Colon (tissue), 2 donors: ENCODE data around the gene C11orf68.
"Not testable (repeated sequence)": the region's sequence is repeated elsewhere in the genome, so short reads cannot be mapped to it uniquely, and the experiment has no call there.

Experiments
- FAIRE-seq: peaks from 2 replicates; lab custom pipeline; 2012; peaks lifted over from hg19 to GRCh38; lab: Jason Lieb, UNC
- donor health status: control.
- donor health status: control.

The C11orf68 gene

DNA sequence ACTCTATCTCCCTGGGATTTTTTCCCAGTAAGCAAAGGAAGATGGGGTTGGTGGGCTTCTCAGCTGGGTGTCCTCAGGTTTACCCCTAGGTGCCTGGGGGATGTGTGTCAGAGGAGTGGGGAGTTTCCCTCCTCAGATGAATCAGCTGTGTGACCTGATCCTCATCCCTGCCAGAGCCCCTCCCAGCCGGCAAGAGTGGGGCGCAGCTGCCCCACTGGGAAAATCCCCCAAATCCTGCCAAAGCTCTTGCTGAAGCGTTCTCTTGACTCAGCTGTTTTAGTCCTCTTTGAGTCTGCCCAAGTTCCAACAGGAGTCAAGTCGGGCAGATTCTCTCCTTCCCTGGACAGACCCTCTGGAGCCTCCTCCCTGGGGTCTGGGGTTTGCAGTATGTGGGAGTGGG lies 6.0 kb downstream of the C11orf68 start:
- no peak for FAIRE-seq

- no peak for FAIRE-seq
Measured at GRCh38 chr11:65911682-65912568, 6.9 kb downstream of the C11orf68 start.

DNA sequence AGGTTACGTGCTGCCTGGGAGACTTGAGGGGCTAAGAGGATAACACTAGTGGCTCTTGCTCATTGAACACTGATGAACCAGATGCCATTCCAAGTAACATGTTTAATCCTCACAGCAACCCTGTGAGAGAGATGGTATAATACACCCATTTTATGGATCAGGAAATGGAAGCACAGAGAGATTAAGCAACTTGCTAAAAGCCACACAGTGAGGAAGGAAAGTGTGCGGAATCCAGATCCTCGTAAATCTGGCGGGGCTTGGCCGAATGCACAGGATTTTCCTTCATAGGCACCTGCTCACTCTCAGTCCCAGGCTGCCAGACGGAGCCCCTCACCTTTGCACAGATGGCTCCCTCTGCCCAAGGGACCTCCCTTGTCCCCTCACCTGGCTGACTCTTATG lies 11.0 kb downstream of the C11orf68 start:
- no peak for FAIRE-seq

DNA sequence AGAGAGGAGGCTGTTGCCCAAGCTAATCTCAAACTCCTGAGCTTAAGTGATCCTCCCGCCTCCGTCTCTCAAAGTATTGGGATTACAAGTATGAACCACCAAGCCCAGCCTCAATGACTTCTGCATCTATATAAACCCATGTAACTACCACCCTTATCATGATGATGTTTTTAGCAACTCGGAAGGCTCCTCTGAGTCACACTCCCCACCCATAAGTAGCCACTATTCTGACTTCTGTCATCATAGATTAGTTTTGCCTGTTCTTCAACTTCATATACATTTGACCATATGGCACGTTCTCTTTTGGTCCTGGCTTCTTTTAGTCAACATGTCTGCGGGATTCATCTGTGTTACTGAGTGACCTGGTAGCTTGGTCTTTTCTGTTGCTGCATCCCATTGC lies 12.3 kb downstream of the C11orf68 start:
- FAIRE-seq, result no peak

- FAIRE-seq, result no peak
Measured at GRCh38 chr11:65903715-65904114, 15.1 kb downstream of the C11orf68 start.

DNA sequence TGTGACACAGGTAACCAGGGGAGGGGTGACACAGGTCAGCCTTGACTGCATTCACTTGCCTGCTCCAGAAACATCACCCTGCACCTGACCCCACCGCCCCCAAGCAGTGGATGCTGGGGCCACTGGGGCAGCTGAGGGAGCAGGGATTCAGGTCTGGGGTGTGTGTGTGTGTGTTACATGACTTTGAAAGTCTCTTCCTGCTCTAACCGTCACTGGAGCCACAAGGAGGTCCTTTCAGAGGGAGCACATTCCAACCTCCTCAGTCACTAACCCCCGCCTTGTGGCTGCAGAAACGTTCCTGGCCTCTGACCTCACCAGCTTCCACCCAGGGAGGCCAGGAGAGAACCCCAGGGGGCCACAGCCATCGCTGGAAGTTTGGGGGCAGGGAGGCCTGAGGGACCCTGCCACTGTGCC lies 15.8 kb downstream of the C11orf68 start:
- FAIRE-seq, result no peak

DNA sequence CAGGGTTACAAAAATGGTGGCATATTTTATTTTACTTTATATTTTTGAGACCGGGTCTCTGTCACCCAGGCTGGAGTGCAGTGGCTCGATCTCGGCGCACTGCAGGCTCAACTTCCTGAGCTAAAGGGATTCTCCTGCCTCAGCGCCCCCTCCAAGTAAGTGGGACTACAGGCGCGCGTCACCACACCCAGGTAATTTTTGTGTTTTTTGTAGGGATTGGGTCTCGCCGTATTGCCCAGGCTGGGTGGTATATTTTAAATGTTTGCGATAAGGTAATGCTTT lies 18.0 kb downstream of the C11orf68 start:
- FAIRE-seq, result no peak

DNA sequence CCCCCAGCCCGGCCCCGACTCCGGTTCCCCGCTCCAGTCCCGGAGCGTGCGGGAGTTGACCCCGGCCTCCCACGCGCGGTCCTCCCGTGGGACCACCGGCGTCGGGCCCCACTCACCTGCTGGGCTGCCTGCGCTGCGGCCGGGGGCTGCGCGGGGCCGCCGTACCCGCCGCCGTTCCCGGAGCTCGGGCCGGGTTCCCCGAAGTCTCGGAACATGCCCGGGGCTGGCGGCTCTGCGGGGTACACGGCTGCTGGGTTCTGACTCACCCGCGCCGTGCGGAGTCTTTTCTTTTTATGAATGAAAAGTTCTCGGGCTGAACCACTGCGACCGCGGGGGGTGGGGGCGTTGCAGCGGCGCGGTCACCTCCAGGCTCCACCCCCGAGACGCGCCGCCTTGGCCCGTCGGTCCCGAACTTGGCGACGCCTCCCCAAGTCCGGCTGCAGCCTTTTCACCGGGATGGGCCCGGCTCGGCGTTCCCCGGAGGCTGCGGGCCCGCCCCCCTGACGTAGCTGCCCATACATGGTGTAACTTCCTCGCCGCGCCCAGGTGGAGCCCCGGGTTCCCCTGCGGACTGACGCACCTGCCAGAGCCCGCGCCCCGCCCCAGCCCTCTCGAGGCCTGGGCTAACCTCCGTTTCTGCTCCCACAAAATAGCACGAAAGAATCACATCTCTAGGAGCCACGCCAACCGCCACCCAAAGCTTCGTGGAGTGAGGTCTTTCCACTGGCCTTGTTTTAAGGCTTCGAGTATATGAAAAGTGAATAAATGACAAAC lies 18.6 kb downstream of the C11orf68 start, which contains the start of gene FOSL1:
FOSL1 (minus strand) TSS at position 264 of the 774 bp plus-strand sequence; CDS start at position 215, 49 bp downstream.
- no peak for FAIRE-seq

DNA sequence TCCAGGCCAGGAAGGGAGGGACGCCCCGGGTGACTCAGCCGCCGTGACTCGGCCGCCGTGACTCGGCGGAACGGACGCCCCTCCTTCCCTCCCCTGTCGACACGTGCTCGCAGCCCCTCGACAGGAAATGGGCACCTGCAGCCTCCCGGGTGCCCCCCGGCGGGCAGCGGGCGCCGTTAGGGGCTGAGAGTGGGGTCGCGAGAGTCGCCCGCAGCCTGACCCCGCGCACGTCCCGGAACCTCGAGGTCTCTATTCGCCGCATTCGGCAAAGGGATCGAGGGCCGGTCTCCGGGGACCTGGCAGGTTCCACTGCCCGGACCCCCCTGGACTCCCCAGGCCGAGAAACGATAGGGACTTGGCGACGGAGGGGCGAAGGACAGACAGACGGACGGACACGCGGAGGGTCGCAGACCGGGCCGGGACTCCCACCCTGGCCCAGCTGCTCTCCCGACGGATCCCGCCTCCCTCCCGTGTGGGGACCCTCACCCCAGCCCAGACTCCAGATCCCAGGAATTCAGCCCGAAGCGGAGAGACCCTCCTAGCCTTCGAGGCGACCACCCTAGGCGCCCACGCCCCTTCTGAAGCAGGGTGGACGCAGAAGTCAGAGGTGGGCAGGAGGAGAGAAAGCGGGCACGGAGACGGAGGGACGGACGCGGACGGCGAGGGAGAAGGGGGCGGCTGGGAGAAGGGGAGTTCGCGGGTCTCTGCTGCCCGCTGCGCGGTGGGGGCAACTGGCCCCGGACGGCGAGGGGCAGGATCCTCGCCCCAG lies 19.3 kb downstream of the C11orf68 start:
- no peak for FAIRE-seq

DNA sequence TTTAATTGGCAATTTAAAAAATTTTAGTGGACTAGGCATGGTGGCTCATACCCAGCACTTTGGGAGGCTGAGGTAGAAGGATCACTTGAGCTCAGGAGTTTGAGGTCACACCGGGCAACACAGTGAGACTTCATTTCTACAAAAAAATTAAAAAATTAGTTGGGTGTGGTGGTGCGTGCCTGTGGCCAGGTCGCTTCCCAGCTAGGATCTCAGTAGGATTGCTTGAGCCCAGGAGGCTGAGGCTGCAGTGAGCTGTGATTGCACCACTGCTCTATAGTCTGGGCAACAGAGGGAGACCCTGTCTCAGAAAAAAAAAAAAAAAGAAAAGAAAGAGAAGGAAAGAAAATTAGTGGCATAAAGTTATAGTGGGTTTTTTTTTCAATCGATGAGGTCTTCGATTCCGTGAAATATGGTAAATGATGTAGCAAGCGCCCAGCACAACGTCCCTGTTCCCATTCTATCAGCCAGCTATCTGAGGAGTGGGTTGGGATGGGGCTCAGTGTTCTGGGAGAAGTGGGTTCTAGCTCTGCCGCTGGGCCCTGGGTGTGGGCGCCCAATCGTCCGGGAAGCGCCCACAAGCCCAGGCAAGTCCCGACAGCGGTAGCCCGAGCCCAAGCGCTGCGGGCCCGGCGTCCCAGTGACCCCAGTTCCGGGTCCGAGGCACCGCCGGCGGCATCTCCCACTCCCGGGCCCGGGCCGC lies 20.1 kb downstream of the C11orf68 start:
- FAIRE-seq, result no peak

- FAIRE-seq, result no peak
Measured at GRCh38 chr11:65897020-65897471, 21.8 kb downstream of the C11orf68 start.

DNA sequence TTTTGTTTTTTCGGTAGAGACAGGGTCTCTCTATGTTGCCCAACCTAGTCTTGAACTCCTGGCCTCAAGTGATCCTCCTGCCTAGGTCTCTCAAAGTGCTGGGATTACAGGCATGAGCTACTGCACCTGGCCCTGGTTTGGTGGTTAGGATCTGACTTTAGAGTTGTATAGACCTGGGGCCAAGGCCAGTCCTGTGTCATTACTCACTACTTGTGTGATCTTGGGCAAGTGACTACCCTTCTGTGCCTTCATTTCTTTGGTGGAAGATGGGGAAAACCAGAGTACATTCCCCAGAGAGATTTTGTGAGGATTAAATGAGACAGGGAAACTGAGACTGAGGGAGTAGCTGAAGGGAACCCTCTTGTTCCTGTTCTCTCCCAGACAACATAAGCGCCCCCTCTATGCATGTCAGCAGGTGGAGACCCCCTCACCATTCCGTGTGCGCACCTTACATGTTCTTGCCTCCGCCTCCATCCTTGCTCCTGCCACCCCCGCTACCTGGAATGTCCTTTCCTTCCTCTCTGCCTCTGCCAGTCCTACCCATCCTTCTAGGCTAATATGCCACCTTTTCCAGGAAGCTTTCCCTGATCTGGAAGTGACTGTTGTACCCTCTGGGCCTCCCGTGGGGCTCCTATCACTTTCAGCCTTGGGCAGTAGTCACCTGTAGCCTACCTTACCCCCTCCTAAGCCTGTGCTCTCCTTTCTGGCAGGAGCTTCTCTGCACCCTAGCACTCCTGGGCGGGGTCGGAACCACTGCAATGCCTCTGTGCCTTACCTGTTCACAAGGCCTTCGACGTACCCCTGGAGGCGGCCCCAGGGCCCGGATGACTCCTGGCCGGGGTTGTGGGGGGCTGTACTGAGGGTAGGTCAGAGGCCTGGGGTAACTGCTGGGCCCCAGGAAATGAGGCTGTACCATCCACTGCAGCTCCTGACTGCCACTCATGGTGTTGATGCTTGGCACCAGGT lies 22.5 kb downstream of the C11orf68 start:
- no peak for FAIRE-seq

- FAIRE-seq, result no peak
Measured at GRCh38 chr11:65895482-65895981, 23.3 kb downstream of the C11orf68 start.

DNA sequence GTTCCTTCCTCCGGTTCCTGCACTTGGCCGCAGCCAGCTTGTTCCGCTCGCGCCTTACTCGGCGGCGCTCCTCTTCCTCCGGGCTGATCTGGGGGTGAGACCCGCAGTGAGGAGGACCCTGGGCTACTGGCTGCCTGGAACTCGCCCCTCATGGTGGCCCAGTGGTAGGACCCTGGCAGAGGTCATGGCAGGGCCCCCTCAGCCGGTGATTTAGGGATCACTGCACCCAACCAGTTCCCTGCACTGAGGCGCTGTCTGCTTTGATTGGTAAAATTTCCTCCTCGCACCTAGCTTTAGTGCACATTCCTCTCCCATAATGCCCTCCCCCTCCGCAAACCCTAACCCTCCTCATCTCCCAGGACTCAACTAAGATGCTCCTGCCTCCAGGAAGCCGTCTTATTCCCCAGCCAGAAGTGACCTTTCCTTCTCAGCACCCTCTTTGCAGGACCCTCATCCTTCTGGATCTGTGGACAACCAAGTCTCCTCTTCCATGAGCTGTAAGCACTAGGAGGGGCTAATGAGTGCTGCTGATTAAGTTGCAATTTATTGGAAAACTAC lies 24.7 kb downstream of the C11orf68 start:
- FAIRE-seq, result no peak

DNA sequence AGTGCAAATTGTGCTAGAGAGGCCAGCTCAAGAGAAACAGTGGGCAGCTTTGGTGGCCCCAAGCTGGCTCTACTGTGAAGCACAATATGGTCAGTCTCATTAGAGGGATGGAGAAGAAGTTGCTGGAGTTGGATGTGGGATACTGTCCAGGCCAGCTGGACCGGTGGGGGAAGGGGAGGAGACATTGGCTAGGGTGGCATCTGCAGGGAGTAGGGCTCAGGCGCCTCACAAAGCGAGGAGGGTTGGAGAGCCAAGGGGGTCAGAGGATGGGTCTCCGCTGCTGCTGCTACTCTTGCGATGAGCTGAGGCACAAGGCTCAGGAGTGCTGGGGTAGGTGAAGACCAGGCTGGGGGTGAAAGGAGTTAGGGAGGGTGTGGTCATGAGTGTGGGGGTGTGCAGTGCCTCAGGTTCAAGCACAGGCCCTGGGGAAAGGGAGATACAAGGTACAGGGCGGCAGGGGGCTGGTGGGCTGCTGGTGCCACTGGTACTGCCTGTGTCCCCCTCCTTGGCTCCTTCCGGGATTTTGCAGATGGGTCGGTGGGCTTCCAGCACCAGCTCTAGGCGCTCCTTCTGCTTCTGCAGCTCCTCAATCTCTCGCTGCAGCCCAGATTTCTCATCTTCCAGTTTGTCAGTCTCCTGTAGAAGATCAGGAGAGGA lies 26.1 kb downstream of the C11orf68 start:
- FAIRE-seq, result no peak

GRCh38 chr11:65892137-65892540 lies 26.7 kb downstream of the C11orf68 start:
- FAIRE-seq, result not testable (repeated sequence)

DNA sequence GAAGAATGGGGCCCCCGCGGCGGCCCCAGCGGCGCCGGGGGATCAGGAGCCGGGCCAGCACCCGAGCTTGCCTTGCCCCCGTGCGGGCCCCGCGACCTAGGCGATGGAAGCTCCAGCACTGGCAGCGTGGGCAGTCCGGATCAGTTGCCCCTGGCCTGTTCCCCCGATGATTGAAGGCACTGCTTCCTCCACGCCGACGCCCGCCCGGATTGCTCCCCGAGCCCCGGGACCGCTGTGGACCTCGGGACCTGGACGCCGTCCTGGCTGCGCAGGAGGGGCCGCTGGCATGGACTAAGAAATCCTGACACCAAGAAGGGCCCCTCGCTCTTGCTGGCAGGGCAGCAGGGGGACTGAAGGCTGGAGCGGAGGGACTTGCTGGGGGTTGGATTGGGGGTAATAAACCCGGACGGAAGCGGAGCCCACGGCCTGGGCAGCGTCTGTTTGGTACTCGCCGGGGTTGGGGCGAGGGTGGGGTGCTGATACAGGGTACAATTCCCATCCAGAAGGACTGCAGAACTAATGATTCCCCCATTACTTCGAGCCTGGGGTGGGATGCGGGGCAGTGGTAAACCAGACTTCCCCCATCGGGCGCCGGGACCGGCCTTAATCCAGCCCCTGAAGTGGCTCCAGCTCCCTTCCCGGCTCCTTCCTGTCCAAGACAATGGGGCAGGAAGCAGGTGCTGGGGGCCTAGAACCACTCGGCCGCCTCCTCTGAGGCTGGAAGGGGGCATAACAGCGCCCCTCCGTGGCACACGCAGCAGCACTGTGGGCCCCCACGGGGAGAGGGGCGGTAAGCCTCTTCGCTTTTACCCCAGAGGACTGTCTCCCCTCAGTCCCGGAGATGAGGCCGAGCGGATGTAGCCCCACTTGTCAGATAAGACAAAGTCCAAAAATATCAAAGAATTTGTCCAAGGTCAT lies 27.4 kb downstream of the C11orf68 start:
- FAIRE-seq, result no peak
